ENCODE results near the gene MOB1A. TPM values are rescaled to one million over a fixed set of nuclear protein-coding genes. Genes with fewer than 3 reads are reported as not detected.

MOB1A gene
- total and polyA plus RNA-seq, 2 of the 13 experiments (the other 11 are each of a cell fraction or from before 2014, with no cell fraction given), result 48.2 to 139 TPM

- TF ChIP-seq, protein P1, sequence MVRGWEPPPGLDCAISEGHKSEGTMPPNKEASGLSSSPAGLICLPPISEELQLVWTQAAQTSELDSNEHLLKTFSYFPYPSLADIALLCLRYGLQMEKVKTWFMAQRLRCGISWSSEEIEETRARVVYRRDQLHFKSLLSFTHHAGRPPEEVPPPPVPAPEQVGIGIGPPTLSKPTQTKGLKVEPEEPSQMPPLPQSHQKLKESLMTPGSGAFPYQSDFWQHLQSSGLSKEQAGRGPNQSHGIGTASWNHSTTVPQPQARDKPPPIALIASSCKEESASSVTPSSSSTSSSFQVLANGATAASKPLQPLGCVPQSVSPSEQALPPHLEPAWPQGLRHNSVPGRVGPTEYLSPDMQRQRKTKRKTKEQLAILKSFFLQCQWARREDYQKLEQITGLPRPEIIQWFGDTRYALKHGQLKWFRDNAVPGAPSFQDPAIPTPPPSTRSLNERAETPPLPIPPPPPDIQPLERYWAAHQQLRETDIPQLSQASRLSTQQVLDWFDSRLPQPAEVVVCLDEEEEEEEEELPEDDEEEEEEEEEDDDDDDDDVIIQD (CRISPR knock-in tag; IDR thresholded peaks at IDR 0.05; ENCODE audit: low read depth), result no peak
- no peak for TF ChIP-seq ZMYM2 (CRISPR knock-in tag; IDR thresholded peaks at IDR 0.05)
- TF ChIP-seq, protein P2, sequence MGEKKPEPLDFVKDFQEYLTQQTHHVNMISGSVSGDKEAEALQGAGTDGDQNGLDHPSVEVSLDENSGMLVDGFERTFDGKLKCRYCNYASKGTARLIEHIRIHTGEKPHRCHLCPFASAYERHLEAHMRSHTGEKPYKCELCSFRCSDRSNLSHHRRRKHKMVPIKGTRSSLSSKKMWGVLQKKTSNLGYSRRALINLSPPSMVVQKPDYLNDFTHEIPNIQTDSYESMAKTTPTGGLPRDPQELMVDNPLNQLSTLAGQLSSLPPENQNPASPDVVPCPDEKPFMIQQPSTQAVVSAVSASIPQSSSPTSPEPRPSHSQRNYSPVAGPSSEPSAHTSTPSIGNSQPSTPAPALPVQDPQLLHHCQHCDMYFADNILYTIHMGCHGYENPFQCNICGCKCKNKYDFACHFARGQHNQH (CRISPR knock-in tag; IDR thresholded peaks at IDR 0.05), result no peak
- TF ChIP-seq FOXJ3 (CRISPR knock-in tag; IDR thresholded peaks at IDR 0.05; ENCODE audit: borderline replicate concordance), result no peak
- no peak for TF ChIP-seq ZNF577 (CRISPR knock-in tag; IDR thresholded peaks at IDR 0.05; ENCODE audit: borderline replicate concordance, low read depth)
- TF ChIP-seq CCAR2 (optimal IDR thresholded peaks at IDR 0.05; ENCODE audit: low read depth, low read length), result no peak
- TF ChIP-seq ISL2 (CRISPR knock-in tag; IDR thresholded peaks at IDR 0.05), result no peak
- TF ChIP-seq, protein P3, sequence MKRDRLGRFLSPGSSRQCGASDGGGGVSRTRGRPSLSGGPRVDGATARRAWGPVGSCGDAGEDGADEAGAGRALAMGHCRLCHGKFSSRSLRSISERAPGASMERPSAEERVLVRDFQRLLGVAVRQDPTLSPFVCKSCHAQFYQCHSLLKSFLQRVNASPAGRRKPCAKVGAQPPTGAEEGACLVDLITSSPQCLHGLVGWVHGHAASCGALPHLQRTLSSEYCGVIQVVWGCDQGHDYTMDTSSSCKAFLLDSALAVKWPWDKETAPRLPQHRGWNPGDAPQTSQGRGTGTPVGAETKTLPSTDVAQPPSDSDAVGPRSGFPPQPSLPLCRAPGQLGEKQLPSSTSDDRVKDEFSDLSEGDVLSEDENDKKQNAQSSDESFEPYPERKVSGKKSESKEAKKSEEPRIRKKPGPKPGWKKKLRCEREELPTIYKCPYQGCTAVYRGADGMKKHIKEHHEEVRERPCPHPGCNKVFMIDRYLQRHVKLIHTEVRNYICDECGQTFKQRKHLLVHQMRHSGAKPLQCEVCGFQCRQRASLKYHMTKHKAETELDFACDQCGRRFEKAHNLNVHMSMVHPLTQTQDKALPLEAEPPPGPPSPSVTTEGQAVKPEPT (CRISPR knock-in tag; IDR thresholded peaks at IDR 0.05; ENCODE audit: low read depth), result 0 out of 2 replicates have a peak, but pooled peaks have one; percentile 1
- TF ChIP-seq, protein P4, sequence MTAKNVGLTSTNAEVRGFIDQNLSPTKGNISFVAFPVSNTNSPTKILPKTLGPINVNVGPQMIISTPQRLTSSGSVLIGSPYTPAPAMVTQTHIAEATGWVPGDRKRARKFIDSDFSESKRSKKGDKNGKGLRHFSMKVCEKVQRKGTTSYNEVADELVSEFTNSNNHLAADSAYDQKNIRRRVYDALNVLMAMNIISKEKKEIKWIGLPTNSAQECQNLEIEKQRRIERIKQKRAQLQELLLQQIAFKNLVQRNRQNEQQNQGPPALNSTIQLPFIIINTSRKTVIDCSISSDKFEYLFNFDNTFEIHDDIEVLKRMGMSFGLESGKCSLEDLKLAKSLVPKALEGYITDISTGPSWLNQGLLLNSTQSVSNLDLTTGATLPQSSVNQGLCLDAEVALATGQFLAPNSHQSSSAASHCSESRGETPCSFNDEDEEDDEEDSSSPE (CRISPR knock-in tag; IDR thresholded peaks at IDR 0.05), result no peak
- 0 out of 2 replicates have a peak, but pooled peaks have one; percentile 48 for TF ChIP-seq ZNF563 (CRISPR knock-in tag; IDR thresholded peaks at IDR 0.05)
- no peak for TF ChIP-seq LBX2 (CRISPR knock-in tag; IDR thresholded peaks at IDR 0.05; ENCODE audit: borderline replicate concordance)
- TF ChIP-seq SMARCC2 (IDR thresholded peaks at IDR 0.05), result no peak
- no peak for TF ChIP-seq CHCHD3 (CRISPR knock-in tag; IDR thresholded peaks at IDR 0.05)
- no peak for TF ChIP-seq PRMT3 (CRISPR knock-in tag; IDR thresholded peaks at IDR 0.05; ENCODE audit: borderline replicate concordance, low read depth)
- TF ChIP-seq NRL (CRISPR knock-in tag; IDR thresholded peaks at IDR 0.05; ENCODE audit: borderline replicate concordance), result peak; percentile 70; the same call in 1 of the 2 replicates
- no peak for TF ChIP-seq ZNF570 (CRISPR knock-in tag; IDR thresholded peaks at IDR 0.05; ENCODE audit: borderline replicate concordance)
- no peak for TF ChIP-seq ZNF674 (CRISPR knock-in tag; IDR thresholded peaks at IDR 0.05; ENCODE audit: low read depth)
- no peak for TF ChIP-seq ZSCAN30 (CRISPR knock-in tag; IDR thresholded peaks at IDR 0.05)
- TF ChIP-seq TARDBP (CRISPR knock-in tag; IDR thresholded peaks at IDR 0.05), result no peak
- TF ChIP-seq ATM (IDR thresholded peaks at IDR 0.05; ENCODE audit: borderline replicate concordance), result no peak
- no peak for TF ChIP-seq KDM1A (CRISPR knock-in tag; IDR thresholded peaks at IDR 0.05)
- TF ChIP-seq, protein P5, sequence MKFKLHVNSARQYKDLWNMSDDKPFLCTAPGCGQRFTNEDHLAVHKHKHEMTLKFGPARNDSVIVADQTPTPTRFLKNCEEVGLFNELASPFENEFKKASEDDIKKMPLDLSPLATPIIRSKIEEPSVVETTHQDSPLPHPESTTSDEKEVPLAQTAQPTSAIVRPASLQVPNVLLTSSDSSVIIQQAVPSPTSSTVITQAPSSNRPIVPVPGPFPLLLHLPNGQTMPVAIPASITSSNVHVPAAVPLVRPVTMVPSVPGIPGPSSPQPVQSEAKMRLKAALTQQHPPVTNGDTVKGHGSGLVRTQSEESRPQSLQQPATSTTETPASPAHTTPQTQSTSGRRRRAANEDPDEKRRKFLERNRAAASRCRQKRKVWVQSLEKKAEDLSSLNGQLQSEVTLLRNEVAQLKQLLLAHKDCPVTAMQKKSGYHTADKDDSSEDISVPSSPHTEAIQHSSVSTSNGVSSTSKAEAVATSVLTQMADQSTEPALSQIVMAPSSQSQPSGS (CRISPR knock-in tag; IDR thresholded peaks at IDR 0.05), result no peak
Measured at GRCh38 chr2:74148457-74149246, 30.0 kb downstream of the MOB1A start (continued).
